ENCODE measurements around the gene ZNRF3.

- no peak for TF ChIP-seq POLR2AphosphoS5 (IDR thresholded peaks at IDR 0.05)
- TF ChIP-seq TAF1 (IDR thresholded peaks at IDR 0.05; ENCODE audit: low read depth) = no peak
- TF ChIP-seq RAD21 (conservative IDR thresholded peaks at IDR 0.05) = no peak
- TF ChIP-seq CTCF (IDR thresholded peaks at IDR 0.05; ENCODE audit: poor library complexity, severe bottlenecking) = no peak
- no peak for TF ChIP-seq EP300 (conservative IDR thresholded peaks at IDR 0.05; ENCODE audit: poor library complexity, severe bottlenecking)
- TF ChIP-seq REST (IDR thresholded peaks at IDR 0.05; ENCODE audit: borderline replicate concordance) = no peak
- TF ChIP-seq SMC3 (conservative IDR thresholded peaks at IDR 0.05; ENCODE audit: poor library complexity) = no peak
- TF ChIP-seq EZH2 (IDR thresholded peaks at IDR 0.05; ENCODE audit: borderline replicate concordance, insufficient read depth, low read length, poor library complexity, severe bottlenecking) = no peak
Observed at GRCh38 chr22:28969401-28970168, 86.2 kb downstream of the ZNRF3 start.
